Heart right ventricle (tissue), 16 donors: ENCODE results near the gene LSAMP. TPM values are rescaled to one million over a fixed set of nuclear protein-coding genes. Genes with fewer than 3 reads are reported as not detected.

Experiments used
- ATAC-seq, 8 donors: fragments of 200-7000 bp; cut with Tn5 transposase; one replicate each; pipeline ENCODE4 v1.9.1; 2020; ENCODE audit warnings: mild to moderate bottlenecking in 8 of 8, moderate library complexity in 8 of 8, moderate number of reproducible peaks in 1 of 8
- DNase-seq, 2 donors: peaks; one replicate each; pipeline ENCODE4 v3.0.0-alpha.2; 2020
- H3K27ac ChIP-seq, 10 donors: fragments of 200-600 bp; sonication (generic) in 2 of 10; one replicate each; pipeline versions ENCODE4 v1.5.0 to v1.8.0; 2020 to 2022; ENCODE audit warnings: mild to moderate bottlenecking in 3 of 10
- H3K27me3 ChIP-seq, 7 donors: fragments of 200-600 bp; one replicate each; pipeline ENCODE4 v1.8.0; 2021 to 2022; ENCODE audit warnings: mild to moderate bottlenecking in 2 of 7
- H3K36me3 ChIP-seq, 9 donors: fragments of 200-600 bp; sonication (generic) in 1 of 9; one replicate each; pipeline versions ENCODE4 v1.5.0 to v1.8.0; 2020 to 2022; ENCODE audit warnings: mild to moderate bottlenecking in 2 of 9
- H3K4me1 ChIP-seq, 9 donors: fragments of 200-600 bp; sonication (generic) in 1 of 9; one replicate each; pipeline versions ENCODE4 v1.5.0 to v1.8.0; 2020 to 2022; ENCODE audit warnings: mild to moderate bottlenecking in 4 of 9
- H3K4me3 ChIP-seq, 10 donors: fragments of 200-600 bp; sonication (generic) in 2 of 10; one replicate each; pipeline versions ENCODE4 v1.5.0 to v1.8.0; 2020 to 2022; ENCODE audit warnings: mild to moderate bottlenecking in 7 of 10, moderate library complexity in 2 of 10
- H3K9me3 ChIP-seq, 11 donors: fragments of 200-600 bp in 10 of 11; sonication (generic) in 2 of 11; one replicate each; pipeline versions ENCODE4 v1.5.0 to v1.8.0; 2013 to 2022; ENCODE audit warnings: mild to moderate bottlenecking in 2 of 11, control low read depth in 1 of 11, moderate library complexity in 1 of 11
- CTCF ChIP-seq, 9 donors: fragments of 200-600 bp; sonication (generic) in 2 of 9; IDR thresholded peaks; one replicate each; pipeline versions ENCODE4 v1.5.0 to v1.8.0; 2021 to 2022; ENCODE audit warnings: antibody characterized with exemption in 9 of 9, mild to moderate bottlenecking in 5 of 9, moderate library complexity in 1 of 9
- WGBS, 2 donors: extraction: QIAGEN DNeasy Blood & Tissue Kit; methylation state at CpG; one replicate each; pipeline ENCODE4 v1.1.7; 2013; ENCODE audit warnings: inconsistent platforms in 1 of 2; 5-methylcytosine and 5-hydroxymethylcytosine counted together
- intact Hi-C, 10 donors: fragments of 100-400 bp; cut with DNase I; formaldehyde crosslinking; loops; one replicate each; pipeline versions ENCODE4 v1.11.1 to v1.14.2; 2022
- polyA plus RNA-seq, 2 donors: library from polyadenylated mRNA; stranded (reverse); fragments of 200-250 nt; gene quantifications; one replicate each; pipeline ENCODE4 v1.2.3, GENCODE V29; 2013
- total RNA-seq, 10 donors: library from RNA; stranded (reverse); fragmentation: NEBNext Ultra II Directional in 3 of 10; extraction: Animal tissue kit (Norgen Biotek cat#: 25700) in 3 of 10; gene quantifications; one replicate each; pipeline versions ENCODE4 v1.2.1 to v1.2.4, GENCODE V29; 2021 to 2023
- donor health status: Arrhythmogenic right ventricular cardiomyopathy.
- donor health status: ischemic (EF 13 %, LVEDD 7.1; RV severe dilation, severe dysfunction).
- donor health status: healthy with polysubstance abuse.
- donor health status: DM: no; HTN: yes; CAD: no.
- donor health status: DM: no; HTN: no; CAD: no.
- donor health status: ischemic (EF 25% LVEDD 6.9; RV normal size, moderate dysfunction).
- donor health status: ischemic (EF 25% LVEDD 5.7; RV mildly dilated, moderate dysfunction).
- donor health status: healthy.
- donor health status: DM: yes; HTN: yes; CAD: no.
- donor health status: Ischemic cardiomyopathy.
- donor health status: ischemic (EF 35%, LVEDD 5.7; RV mildly dilated, moderate dysfunction).
- donor health status: nonischemic (EF 11% LVEDD 7.7; RV severe dilation, severe dysfunction).
- donor health status: DM: yes; HTN: yes; CAD: no.
- donor health status: PGD.
- donor health status: ischemic (EF 29% LVEDD 5.4; RV normal size, mild dysfunction).
- donor health status: nonischemic (EF 23%, LVEDD 6.1; RV moderate dilation, normal function).

Gene LSAMP
- total and polyA plus RNA-seq, 12 donors, result 0.51 to 9.0 (median 5.4) TPM

GRCh38 chr3:116034794-116035193 is 410.5 kb downstream of the LSAMP start:
- H3K27ac ChIP-seq, result no peak overlapping the region
- intact Hi-C loops, result no loop called here
- no peak for DNase-seq
- WGBS, 2 donors, result 43 to 44% methylated on average over 1 of the region's 1 CpG
- no peaks in the 10 kb centered on the region for H3K27me3 ChIP-seq
- no peaks in the 10 kb centered on the region for H3K9me3 ChIP-seq
- no peaks in the 10 kb centered on the region for H3K36me3 ChIP-seq
- peaks cover 0 to 12% (median 0%) of the 10 kb centered on the region in 9 donors for H3K4me1 ChIP-seq
- no peak overlapping the region for H3K4me3 ChIP-seq
- no peak for ATAC-seq
- TF ChIP-seq CTCF (IDR thresholded peaks at IDR 0.05), result no peak

- Histone ChIP-seq H3K4me1 (peaks cover 0 to 9% (median 0%) of the 10 kb centered on the region in 9 donors), H3K27me3 (no peaks in the 10 kb centered on the region), H3K4me3 (no peak overlapping the region), H3K9me3 (no peaks in the 10 kb centered on the region), H3K36me3 (no peaks in the 10 kb centered on the region), H3K27ac (no peak overlapping the region)
- no peak for ATAC-seq
- no peak for TF ChIP-seq CTCF (IDR thresholded peaks at IDR 0.05)
- WGBS, 2 donors, result 72 to 84% methylated on average over 2 of the region's 2 CpGs
- DNase-seq, result no peak
- intact Hi-C loops, result no loop called here
These were observed 411.2 kb downstream of the LSAMP start for GRCh38 chr3:116034086-116034485.

DNA sequence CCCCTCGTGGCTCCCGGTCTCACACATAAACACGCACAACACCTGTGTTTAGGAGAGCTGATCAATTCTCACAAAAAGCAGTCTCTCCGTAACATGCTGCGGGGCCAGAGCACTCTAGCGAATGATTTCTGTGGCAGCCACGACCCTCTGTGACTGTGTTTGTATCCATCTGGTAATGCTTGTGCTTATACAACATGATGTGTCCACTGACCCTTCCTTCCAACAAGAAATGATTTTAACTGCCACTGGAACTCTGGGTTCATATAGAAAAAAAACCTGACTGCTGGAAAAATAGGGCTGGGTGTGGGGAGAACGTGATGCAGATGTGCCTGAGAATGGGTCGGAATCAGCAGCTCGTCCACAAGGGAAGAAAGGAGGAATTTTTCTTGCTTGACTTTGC is 411.8 kb downstream of the LSAMP start:
- no peak for DNase-seq
- 90 to 92% methylated on average over 10 of the region's 10 CpGs for WGBS, 2 donors

DNA sequence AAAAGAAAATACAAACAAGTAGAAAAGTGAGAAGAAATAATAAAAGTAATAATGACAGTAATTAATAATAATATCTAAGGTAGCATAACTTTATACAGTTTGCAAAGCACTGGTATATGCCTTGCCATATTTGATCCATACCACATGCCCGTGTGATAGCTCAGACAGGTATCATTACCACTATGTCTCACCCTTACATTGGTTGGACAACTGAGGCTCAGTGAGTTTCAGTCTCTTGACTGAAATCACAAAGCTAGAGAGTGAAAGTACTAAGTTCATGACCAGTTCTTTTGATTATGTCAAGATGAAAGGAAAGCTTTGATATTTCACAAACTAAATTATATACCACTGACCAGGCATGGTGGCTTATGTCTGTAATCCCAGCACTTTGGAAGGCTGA is 413.1 kb downstream of the LSAMP start:
- H3K4me3 ChIP-seq, result no peak overlapping the region
- H3K27ac ChIP-seq, result no peak overlapping the region
- H3K36me3 ChIP-seq, result no peaks in the 10 kb centered on the region
- no peak for TF ChIP-seq CTCF (IDR thresholded peaks at IDR 0.05)
- no peaks in the 10 kb centered on the region for H3K27me3 ChIP-seq
- H3K4me1 ChIP-seq, result no peaks in the 10 kb centered on the region
- no peak for ATAC-seq
- intact Hi-C loops, result no loop called here
- 88 to 90% methylated on average over 1 of the region's 1 CpG for WGBS, 2 donors
- H3K9me3 ChIP-seq, result no peaks in the 10 kb centered on the region
- no peak for DNase-seq

More for the DNA sequence above, 411.8 kb downstream of the LSAMP start:
- intact Hi-C loops, result no loop called here
- no peak for TF ChIP-seq CTCF (IDR thresholded peaks at IDR 0.05)
- ATAC-seq, result no peak
- no peaks in the 10 kb centered on the region for H3K9me3 ChIP-seq
- H3K4me3 ChIP-seq, result no peak overlapping the region
- no peak overlapping the region for H3K27ac ChIP-seq
- H3K36me3 ChIP-seq, result no peaks in the 10 kb centered on the region
- no peaks in the 10 kb centered on the region for H3K27me3 ChIP-seq
- peaks cover 0 to 4% (median 0%) of the 10 kb centered on the region in 9 donors for H3K4me1 ChIP-seq
